ENCODE results near the gene PRRT2.
"Not testable (repeated sequence)": the region's sequence is repeated elsewhere in the genome, so short reads cannot be mapped to it uniquely, and the experiment has no call there.

The PRRT2 gene

DNA sequence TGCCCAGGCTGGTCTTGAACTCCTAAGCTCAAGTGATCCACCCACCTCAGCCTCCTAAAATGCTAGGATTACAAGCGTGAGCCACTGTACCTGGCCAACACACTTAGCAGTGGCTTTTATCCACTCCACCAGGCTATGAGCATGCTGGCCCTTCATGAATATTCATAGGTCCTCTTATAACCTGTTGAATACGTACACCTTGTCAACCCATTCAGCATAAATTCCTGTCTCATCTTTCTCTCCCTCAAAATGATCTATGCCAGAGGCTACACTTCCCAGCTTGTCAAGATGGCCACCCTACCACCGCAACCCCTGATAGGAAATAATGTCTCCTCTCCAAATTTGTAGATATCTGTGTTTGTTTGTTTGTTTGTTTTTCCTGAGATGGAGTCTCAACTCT, 44.9 kb upstream of the PRRT2 start:
- H3K4me3 ChIP-seq (ENCODE audit: low read depth, low read length), result no peak overlapping the region
- H3K23ac ChIP-seq (ENCODE audit: low read length), result no peak overlapping the region
- no peaks in the 10 kb centered on the region for H3K79me2 ChIP-seq (ENCODE audit: control insufficient read depth, insufficient read depth, low read length, poor library complexity)
- H3K18ac ChIP-seq (ENCODE audit: low read length), result no peak overlapping the region
- H3K4me1 ChIP-seq (ENCODE audit: control insufficient read depth in 1 of 2, insufficient read depth in 2 of 2, low read length in 2 of 2), result peaks cover 0 to 3% of the 10 kb centered on the region in 2 experiments
- H2AK5ac ChIP-seq (ENCODE audit: low read length), result no peak overlapping the region
- no peak overlapping the region for H3K4ac ChIP-seq (ENCODE audit: low read depth, low read length)
- no peaks in the 10 kb centered on the region for H3K36me3 ChIP-seq (ENCODE audit: control insufficient read depth in 1 of 2, insufficient read depth in 2 of 2, low read length in 2 of 2)
- H4K91ac ChIP-seq (ENCODE audit: low read depth, low read length), result no peak overlapping the region
- no peak for DNase-seq
- H2BK5ac ChIP-seq (ENCODE audit: low read depth, low read length, poor library complexity), result no peak overlapping the region
- no peaks in the 10 kb centered on the region for H3K9me3 ChIP-seq (ENCODE audit: insufficient read depth, low read depth, low read length)
- no peak overlapping the region for H3K9ac ChIP-seq (ENCODE audit: low read length)
- no peak overlapping the region for H4K12ac ChIP-seq (ENCODE audit: low read depth, low read length)
- no peak overlapping the region for H2AFZ ChIP-seq (ENCODE audit: insufficient read depth, low read length, poor library complexity)
- H3K4me2 ChIP-seq (ENCODE audit: low read length), result no peak overlapping the region
- no peak overlapping the region for H4K8ac ChIP-seq (ENCODE audit: low read depth, low read length)
- no peak overlapping the region for H2BK12ac ChIP-seq (ENCODE audit: low read length)
- no peak overlapping the region for H3K14ac ChIP-seq (ENCODE audit: low read length)
- no peaks in the 10 kb centered on the region for H3K27me3 ChIP-seq (ENCODE audit: insufficient read depth, low read length)
- WGBS (ENCODE audit: extremely low coverage, insufficient coverage, insufficient read length), result no CpG with 5 or more reads among the region's 3 CpGs
- no peak overlapping the region for H2BK120ac ChIP-seq (ENCODE audit: insufficient read depth, low read length, poor library complexity)
- no peak overlapping the region for H3K27ac ChIP-seq (ENCODE audit: low read depth, low read length)
- peaks cover 1% of the 10 kb centered on the region for H3K79me1 ChIP-seq (ENCODE audit: low read length)

DNA sequence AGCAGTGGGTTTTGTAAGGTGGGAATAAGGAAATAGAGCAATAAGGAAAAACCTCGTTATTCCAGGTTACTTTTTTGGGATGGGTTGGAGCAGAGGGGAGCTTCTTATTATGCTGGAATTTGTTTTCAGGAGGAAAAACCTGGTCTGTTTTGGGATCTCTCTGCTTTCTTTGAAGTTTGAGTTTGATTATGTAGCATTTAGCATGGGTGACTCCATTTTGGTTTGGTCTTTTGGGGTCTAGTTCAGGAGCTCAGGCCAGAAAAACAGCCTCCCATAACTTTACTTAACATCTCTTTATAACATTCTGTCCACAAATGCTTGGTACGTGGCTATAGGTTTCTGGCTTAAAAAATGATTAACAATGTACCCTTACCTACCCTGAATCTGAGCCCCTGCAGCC, 42.5 kb upstream of the PRRT2 start:
- H3K79me2 ChIP-seq (ENCODE audit: control insufficient read depth, insufficient read depth, low read length, poor library complexity), result no peaks in the 10 kb centered on the region
- no peak overlapping the region for H2AFZ ChIP-seq (ENCODE audit: insufficient read depth, low read length, poor library complexity)
- no peak overlapping the region for H2BK120ac ChIP-seq (ENCODE audit: insufficient read depth, low read length, poor library complexity)
- no peak overlapping the region for H3K14ac ChIP-seq (ENCODE audit: low read length)
- H4K91ac ChIP-seq (ENCODE audit: low read depth, low read length), result no peak overlapping the region
- H3K9ac ChIP-seq (ENCODE audit: low read length), result no peak overlapping the region
- H2AK5ac ChIP-seq (ENCODE audit: low read length), result no peak overlapping the region
- no peaks in the 10 kb centered on the region for H3K4me1 ChIP-seq (ENCODE audit: control insufficient read depth in 1 of 2, insufficient read depth in 2 of 2, low read length in 2 of 2)
- DNase-seq, result no peak
- no CpG with 5 or more reads among the region's 2 CpGs for WGBS (ENCODE audit: extremely low coverage, insufficient coverage, insufficient read length)
- no peaks in the 10 kb centered on the region for H3K27me3 ChIP-seq (ENCODE audit: insufficient read depth, low read length)
- H4K8ac ChIP-seq (ENCODE audit: low read depth, low read length), result no peak overlapping the region
- no peak overlapping the region for H3K23ac ChIP-seq (ENCODE audit: low read length)
- H4K12ac ChIP-seq (ENCODE audit: low read depth, low read length), result no peak overlapping the region
- H3K18ac ChIP-seq (ENCODE audit: low read length), result no peak overlapping the region
- no peaks in the 10 kb centered on the region for H3K79me1 ChIP-seq (ENCODE audit: low read length)
- H3K4me2 ChIP-seq (ENCODE audit: low read length), result no peak overlapping the region
- H2BK12ac ChIP-seq (ENCODE audit: low read length), result no peak overlapping the region
- no peak overlapping the region for H3K4me3 ChIP-seq (ENCODE audit: low read depth, low read length)
- H3K4ac ChIP-seq (ENCODE audit: low read depth, low read length), result no peak overlapping the region
- H3K36me3 ChIP-seq (ENCODE audit: control insufficient read depth in 1 of 2, insufficient read depth in 2 of 2, low read length in 2 of 2), result no peaks in the 10 kb centered on the region
- H2BK5ac ChIP-seq (ENCODE audit: low read depth, low read length, poor library complexity), result no peak overlapping the region
- H3K27ac ChIP-seq (ENCODE audit: low read depth, low read length), result no peak overlapping the region
- no peaks in the 10 kb centered on the region for H3K9me3 ChIP-seq (ENCODE audit: insufficient read depth, low read depth, low read length)

DNA sequence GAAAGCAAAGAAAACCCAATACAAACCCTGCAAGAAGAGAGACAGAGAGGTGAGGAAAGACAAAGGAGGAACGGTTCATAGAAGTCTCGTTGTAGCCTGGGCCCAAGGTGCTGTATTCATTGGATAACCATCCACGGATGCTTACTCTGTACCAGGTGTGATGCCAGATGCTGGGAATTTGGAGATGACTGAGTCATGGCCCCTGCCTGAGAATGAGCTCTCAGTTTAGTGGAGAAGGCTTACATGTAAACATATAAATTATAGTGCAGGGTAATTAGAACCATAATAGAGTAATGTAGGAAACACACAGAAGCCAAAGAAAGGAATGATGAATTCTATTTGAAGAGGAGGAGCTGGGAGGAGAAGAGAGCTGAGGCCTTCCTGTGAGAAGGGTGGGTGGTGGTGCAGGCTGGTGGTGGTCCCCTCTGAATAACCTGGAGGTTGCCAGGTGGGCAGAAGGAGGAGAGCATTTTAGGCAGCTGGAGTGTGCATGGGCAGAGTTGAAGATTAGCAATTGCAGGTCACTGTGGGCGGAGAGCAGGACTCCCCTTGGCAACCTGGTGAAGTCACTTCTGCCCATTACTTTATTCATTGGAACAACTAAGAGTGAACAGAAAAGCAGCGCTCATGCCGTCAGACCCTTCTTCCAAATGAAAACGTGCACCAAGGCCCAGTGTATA, 41.6 kb upstream of the PRRT2 start:
- H2AK5ac ChIP-seq (ENCODE audit: low read length), result no peak overlapping the region
- no peak overlapping the region for H2BK5ac ChIP-seq (ENCODE audit: low read depth, low read length, poor library complexity)
- no peaks in the 10 kb centered on the region for H3K9me3 ChIP-seq (ENCODE audit: insufficient read depth, low read depth, low read length)
- H3K27ac ChIP-seq (ENCODE audit: low read depth, low read length), result no peak overlapping the region
- no peaks in the 10 kb centered on the region for H3K4me1 ChIP-seq (ENCODE audit: control insufficient read depth in 1 of 2, insufficient read depth in 2 of 2, low read length in 2 of 2)
- H3K27me3 ChIP-seq (ENCODE audit: insufficient read depth, low read length), result no peaks in the 10 kb centered on the region
- no peak overlapping the region for H4K12ac ChIP-seq (ENCODE audit: low read depth, low read length)
- H4K91ac ChIP-seq (ENCODE audit: low read depth, low read length), result no peak overlapping the region
- H2BK120ac ChIP-seq (ENCODE audit: insufficient read depth, low read length, poor library complexity), result no peak overlapping the region
- H4K8ac ChIP-seq (ENCODE audit: low read depth, low read length), result no peak overlapping the region
- WGBS (ENCODE audit: extremely low coverage, insufficient coverage, insufficient read length), result no CpG with 5 or more reads among the region's 7 CpGs
- no peak overlapping the region for H2AFZ ChIP-seq (ENCODE audit: insufficient read depth, low read length, poor library complexity)
- no peak overlapping the region for H3K14ac ChIP-seq (ENCODE audit: low read length)
- no peak overlapping the region for H2BK12ac ChIP-seq (ENCODE audit: low read length)
- H3K9ac ChIP-seq (ENCODE audit: low read length), result no peak overlapping the region
- H3K79me2 ChIP-seq (ENCODE audit: control insufficient read depth, insufficient read depth, low read length, poor library complexity), result no peaks in the 10 kb centered on the region
- no peak overlapping the region for H3K23ac ChIP-seq (ENCODE audit: low read length)
- no peak overlapping the region for H3K4me2 ChIP-seq (ENCODE audit: low read length)
- H3K36me3 ChIP-seq (ENCODE audit: control insufficient read depth in 1 of 2, insufficient read depth in 2 of 2, low read length in 2 of 2), result no peaks in the 10 kb centered on the region
- H3K79me1 ChIP-seq (ENCODE audit: low read length), result no peaks in the 10 kb centered on the region
- DNase-seq, result no peak
- no peak overlapping the region for H3K4ac ChIP-seq (ENCODE audit: low read depth, low read length)
- H3K4me3 ChIP-seq (ENCODE audit: low read depth, low read length), result no peak overlapping the region
- no peak overlapping the region for H3K18ac ChIP-seq (ENCODE audit: low read length)

DNA sequence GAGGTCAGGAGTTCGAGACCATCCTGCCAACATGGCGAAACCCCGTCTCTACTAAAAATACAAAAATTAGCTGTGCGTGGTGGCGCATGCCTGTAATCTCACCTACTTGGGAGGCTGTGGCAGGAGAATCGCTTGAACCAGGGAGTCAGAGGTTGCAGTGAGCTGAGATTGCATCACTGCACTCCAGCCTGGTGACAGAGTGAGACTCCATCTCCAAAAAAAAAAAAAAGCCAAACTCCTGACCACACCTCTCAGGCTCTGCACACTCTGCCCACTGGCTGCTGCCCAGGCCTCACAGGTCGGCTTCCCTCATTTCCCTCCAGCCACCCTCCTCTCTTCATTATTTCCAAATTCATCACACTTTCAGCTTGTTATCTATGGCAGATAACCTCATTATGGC, 39.7 kb upstream of the PRRT2 start:
- H3K9me3 ChIP-seq (ENCODE audit: insufficient read depth, low read depth, low read length); H2BK120ac ChIP-seq (ENCODE audit: insufficient read depth, low read length, poor library complexity): not testable (repeated sequence)
- WGBS (ENCODE audit: extremely low coverage, insufficient coverage, insufficient read length), result no CpG with 5 or more reads among the region's 7 CpGs

More for the DNA sequence above, 39.7 kb upstream of the PRRT2 start:
- not testable (repeated sequence) for H3K4me1 ChIP-seq (ENCODE audit: control insufficient read depth in 1 of 2, insufficient read depth in 2 of 2, low read length in 2 of 2); H4K8ac ChIP-seq (ENCODE audit: low read depth, low read length); H3K27me3 ChIP-seq (ENCODE audit: insufficient read depth, low read length); H3K79me1 ChIP-seq (ENCODE audit: low read length); H3K14ac ChIP-seq (ENCODE audit: low read length); H3K79me2 ChIP-seq (ENCODE audit: control insufficient read depth, insufficient read depth, low read length, poor library complexity); H3K4ac ChIP-seq (ENCODE audit: low read depth, low read length); H2AFZ ChIP-seq (ENCODE audit: insufficient read depth, low read length, poor library complexity); H3K23ac ChIP-seq (ENCODE audit: low read length); H4K12ac ChIP-seq (ENCODE audit: low read depth, low read length); H3K27ac ChIP-seq (ENCODE audit: low read depth, low read length); H4K91ac ChIP-seq (ENCODE audit: low read depth, low read length); DNase-seq; H2BK12ac ChIP-seq (ENCODE audit: low read length); H3K18ac ChIP-seq (ENCODE audit: low read length); H3K4me2 ChIP-seq (ENCODE audit: low read length); H3K4me3 ChIP-seq (ENCODE audit: low read depth, low read length); H2AK5ac ChIP-seq (ENCODE audit: low read length); H3K36me3 ChIP-seq (ENCODE audit: control insufficient read depth in 1 of 2, insufficient read depth in 2 of 2, low read length in 2 of 2); H3K9ac ChIP-seq (ENCODE audit: low read length); H2BK5ac ChIP-seq (ENCODE audit: low read depth, low read length, poor library complexity)
